H1 (cell line): ENCODE data around the gene ELAVL1. TPM values are rescaled to one million over a fixed set of nuclear protein-coding genes. Genes with fewer than 3 reads are reported as not detected.
A peak's percentile ranks its signal among the peaks of the same experiment; 100 is the strongest.

Source experiments
- CTCF ChIA-PET: fragments of 300-600 bp; sonication (Branson Sonifier 250); formaldehyde crosslinking; loops from one replicate; lab custom pipeline; 2021; ENCODE audit not compliant: partially characterized antibody; lab: Charles Lee
- POLR2A ChIA-PET: fragments of 300-600 bp; sonication (Branson Sonifier 250); formaldehyde crosslinking; loops from one replicate; lab custom pipeline; 2021; ENCODE audit warnings: inconsistent platforms; ENCODE audit not compliant: partially characterized antibody; lab: Charles Lee
- DNase-seq, 2 experiments: peaks; one replicate each; pipeline versions ENCODE4 v3.0.0 to v3.0.0-alpha.2; 2010 to 2022; ENCODE audit warnings: low spot score in 2 of 2, low read depth in 1 of 2, mixed read lengths in 1 of 2
- FAIRE-seq: peaks from 2 replicates; lab custom pipeline; 2011; peaks lifted over from hg19 to GRCh38; lab: Jason Lieb, UNC
- H2AFZ ChIP-seq: 2 replicates; pipeline ENCODE4 v1.8.1; 2012; ENCODE audit warnings: low read length, inconsistent platforms
- H2AK5ac ChIP-seq: 2 replicates; pipeline ENCODE4 v1.6.1; 2013; ENCODE audit warnings: low read depth, low read length
- H2BK120ac ChIP-seq: replicated peaks from 2 replicates; pipeline ENCODE3; 2013; ENCODE audit warnings: low read depth, low read length, inconsistent platforms
- H2BK12ac ChIP-seq: 2 replicates; pipeline ENCODE4 v1.6.1; 2013; ENCODE audit warnings: low read depth, low read length
- H2BK15ac ChIP-seq: 2 replicates; pipeline ENCODE4 v1.6.1; 2013; ENCODE audit warnings: low read length
- H2BK20ac ChIP-seq: 2 replicates; pipeline ENCODE4 v1.6.1; 2013; ENCODE audit warnings: low read length
- H2BK5ac ChIP-seq: 2 replicates; pipeline ENCODE4 v1.6.1; 2013; ENCODE audit warnings: low read depth, low read length
- H3K14ac ChIP-seq: 2 replicates; pipeline ENCODE4 v1.6.1; 2013; ENCODE audit warnings: inconsistent platforms; ENCODE audit not compliant: insufficient read length
- H3K18ac ChIP-seq: 2 replicates; pipeline ENCODE4 v1.6.1; 2013; ENCODE audit warnings: low read length; ENCODE audit errors: extremely low read depth
- H3K23ac ChIP-seq: 2 replicates; pipeline ENCODE4 v1.6.1; 2013; ENCODE audit warnings: inconsistent platforms; ENCODE audit not compliant: insufficient read length
- H3K23me2 ChIP-seq: 2 replicates; pipeline ENCODE4 v1.6.1; 2013; ENCODE audit warnings: low read depth, low read length
- H3K27ac ChIP-seq: 2 replicates; pipeline ENCODE4 v1.6.1; 2011; ENCODE audit warnings: low read depth, low read length, inconsistent platforms
- H3K27me3 ChIP-seq, 4 experiments: replicated peaks in 1 of 4; 1 replicate in 1 of 4; 2 replicates in 3 of 4; pipeline versions ENCODE4 v1.6.1 to v1.8.1; 2011 to 2013; ENCODE audit warnings: low read length in 3 of 4, mild to moderate bottlenecking in 3 of 4, inconsistent platforms in 2 of 4, mixed read lengths in 2 of 4, moderate library complexity in 1 of 4; ENCODE audit not compliant: control insufficient read depth in 3 of 4, insufficient read depth in 3 of 4; ENCODE audit errors: extremely low read depth in 1 of 4
- H3K36me3 ChIP-seq, 4 experiments: 2 replicates each; pipeline versions ENCODE4 v1.6.1 to v1.8.1; 2011 to 2013; ENCODE audit warnings: mild to moderate bottlenecking in 4 of 4, low read length in 3 of 4, moderate library complexity in 2 of 4, control low read depth in 1 of 4, inconsistent platforms in 1 of 4; ENCODE audit not compliant: insufficient read depth in 4 of 4, control insufficient read depth in 2 of 4
- H3K4ac ChIP-seq: replicated peaks from 2 replicates; pipeline ENCODE3; 2013; ENCODE audit warnings: low read length, low read depth, mixed read lengths, inconsistent platforms; ENCODE audit not compliant: insufficient read length
- H3K4me1 ChIP-seq, 4 experiments: replicated peaks in 1 of 4; 1 replicate in 1 of 4; 2 replicates in 3 of 4; pipeline versions ENCODE4 v1.6.1 to v1.8.1; 2011 to 2013; ENCODE audit warnings: low read length in 3 of 4, inconsistent platforms in 2 of 4, mixed read lengths in 1 of 4; ENCODE audit not compliant: insufficient read depth in 4 of 4, control insufficient read depth in 3 of 4
- H3K4me2 ChIP-seq, 2 experiments: 2 replicates each; pipeline versions ENCODE4 v1.6.1 to v1.8.1; 2011 to 2013; ENCODE audit warnings: low read depth in 2 of 2, low read length in 2 of 2, control low read depth in 1 of 2, inconsistent platforms in 1 of 2, mild to moderate bottlenecking in 1 of 2; ENCODE audit not compliant: insufficient read depth in 1 of 2
- H3K4me3 ChIP-seq, 4 experiments: fragments of 200-600, 300-600 bp in 1 of 4; sonication (generic), shearing (Covaris generic), sonication (Bioruptor Twin) in 1 of 4; 2 replicates each; pipeline versions ENCODE4 v1.5.1 to v1.8.1; 2011 to 2016; ENCODE audit warnings: low read length in 4 of 4, low read depth in 3 of 4, control low read depth in 2 of 4, inconsistent platforms in 2 of 4, mild to moderate bottlenecking in 2 of 4, mixed read lengths in 1 of 4, moderate library complexity in 1 of 4; ENCODE audit not compliant: insufficient read depth in 2 of 4; ENCODE audit errors: extremely low read depth in 1 of 4
- H3K56ac ChIP-seq: replicated peaks from 2 replicates; pipeline ENCODE3; 2013; ENCODE audit warnings: low read depth, mild to moderate bottlenecking, mixed read lengths, low read length, inconsistent platforms; ENCODE audit not compliant: insufficient read length
- H3K79me1 ChIP-seq: 2 replicates; pipeline ENCODE4 v1.6.1; 2013; ENCODE audit warnings: low read depth, low read length, control low read depth
- H3K79me2 ChIP-seq, 2 experiments: 2 replicates each; pipeline versions ENCODE4 v1.6.1 to v1.8.1; 2012 to 2013; ENCODE audit warnings: low read length in 2 of 2, mild to moderate bottlenecking in 2 of 2, inconsistent platforms in 1 of 2; ENCODE audit not compliant: insufficient read depth in 2 of 2, control insufficient read depth in 1 of 2
- H3K9ac ChIP-seq, 4 experiments: replicated peaks in 1 of 4; 1 replicate in 1 of 4; 2 replicates in 3 of 4; pipeline versions ENCODE4 v1.6.1 to v1.8.1; 2011 to 2013; ENCODE audit warnings: low read depth in 3 of 4, low read length in 3 of 4, control low read depth in 2 of 4, mild to moderate bottlenecking in 2 of 4, moderate library complexity in 2 of 4, inconsistent platforms in 1 of 4; ENCODE audit errors: extremely low read depth in 1 of 4
- H3K9me3 ChIP-seq, 2 experiments: 2 replicates each; pipeline versions ENCODE4 v1.6.1 to v1.8.1; 2012 to 2013; ENCODE audit warnings: mild to moderate bottlenecking in 2 of 2, moderate library complexity in 2 of 2, control low read depth in 1 of 2, inconsistent platforms in 1 of 2, low read depth in 1 of 2, low read length in 1 of 2, mixed read lengths in 1 of 2; ENCODE audit not compliant: insufficient read depth in 2 of 2
- H4K20me1 ChIP-seq, 2 experiments: replicated peaks in 1 of 2; 2 replicates each; pipeline versions ENCODE3 to v1.8.1; 2011 to 2013; ENCODE audit warnings: inconsistent platforms in 2 of 2, low read length in 2 of 2, mild to moderate bottlenecking in 1 of 2; ENCODE audit not compliant: insufficient read depth in 2 of 2, control insufficient read depth in 1 of 2
- H4K5ac ChIP-seq: 2 replicates; pipeline ENCODE4 v1.6.1; 2013; ENCODE audit warnings: low read length, low read depth, mixed read lengths, inconsistent platforms; ENCODE audit not compliant: insufficient read length
- H4K8ac ChIP-seq: 2 replicates; pipeline ENCODE4 v1.8.0; 2013; ENCODE audit warnings: mild to moderate bottlenecking, moderate library complexity, low read length, inconsistent platforms; ENCODE audit not compliant: insufficient read depth; ENCODE audit errors: extremely low read depth
- H4K91ac ChIP-seq: replicated peaks from 2 replicates; pipeline ENCODE3; 2013; ENCODE audit warnings: low read length, mixed read lengths, inconsistent platforms; ENCODE audit not compliant: insufficient read length
- CBX5 ChIP-seq: fragments of 300-800, 300-1000 bp; sonication (generic); IDR thresholded peaks from 2 replicates; pipeline ENCODE4 v1.7.1; 2016; ENCODE audit warnings: antibody characterized with exemption, low read length, low read depth
- CEBPB ChIP-seq: IDR thresholded peaks from 2 replicates; pipeline ENCODE4 v1.6.1; 2012; ENCODE audit warnings: low read depth, low read length
- CHD1 ChIP-seq: IDR thresholded peaks from 2 replicates; pipeline ENCODE4 v1.6.1; 2012; ENCODE audit warnings: low read depth, low read length, improper control_type of control experiment
- CTCF ChIP-seq, 3 experiments: IDR thresholded peaks; 1 replicate in 2 of 3; 2 replicates in 1 of 3; pipeline versions ENCODE4 v1.5.1 to v1.6.1; 2011; ENCODE audit warnings: low read length in 3 of 3, mild to moderate bottlenecking in 3 of 3, inconsistent platforms in 2 of 3, low read depth in 1 of 3, moderate library complexity in 1 of 3; ENCODE audit not compliant: insufficient read depth in 1 of 3; ENCODE audit errors: control extremely low read depth in 1 of 3
- FOSL1 ChIP-seq: IDR thresholded peaks from 2 replicates; pipeline ENCODE4 v1.6.1; 2011; ENCODE audit warnings: mild to moderate bottlenecking, low read depth, low read length, moderate library complexity; ENCODE audit not compliant: insufficient read depth
- POU5F1 ChIP-seq: IDR thresholded peaks from 2 replicates; pipeline ENCODE4 v1.6.1; 2011; ENCODE audit warnings: low read depth, mild to moderate bottlenecking, low read length, moderate library complexity
- SP1 ChIP-seq: IDR thresholded peaks from 2 replicates; pipeline ENCODE4 v1.6.1; 2011; ENCODE audit warnings: low read depth, low read length
- SUZ12 ChIP-seq: fragments of 200-600 bp; sonication (generic); IDR thresholded peaks from 2 replicates; pipeline ENCODE4 v1.6.1; 2012; ENCODE audit warnings: mild to moderate bottlenecking, inconsistent platforms, low read length, moderate library complexity, mixed read lengths
- USF2 ChIP-seq: IDR thresholded peaks from 2 replicates; pipeline ENCODE4 v1.6.1; 2011; ENCODE audit warnings: low read length, improper control_type of control experiment
- WGBS, 2 experiments: shearing (Covaris generic) in 1 of 2; methylation state at CpG; one replicate each; pipeline versions ENCODE4 v1.1.6 to v1.1.7; 2013 to 2015; ENCODE audit warnings: low lambda C conversion rate in 2 of 2, mixed read lengths in 2 of 2, inconsistent platforms in 1 of 2, low coverage in 1 of 2, missing lambda C conversion rate in 1 of 2; ENCODE audit not compliant: insufficient replicate concordance in 2 of 2, insufficient coverage in 1 of 2, insufficient read length in 1 of 2; ENCODE audit errors: extremely low coverage in 1 of 2, missing lambda C conversion rate in 1 of 2; 5-methylcytosine and 5-hydroxymethylcytosine counted together
- polyA plus RNA-seq, 7 experiments: library from polyadenylated mRNA; depleted of rRNA in 3 of 7; stranded (reverse) in 5 of 7; unstranded in 2 of 7; fragments of >200 nt in 5 of 7; fragments of 200-250 nt in 2 of 7; gene quantifications; 1 replicate in 5 of 7; 2 replicates in 1 of 7; 4 replicates in 1 of 7; pipeline versions ENCODE4 v1.2.1 to v1.2.3, GENCODE V29; 2011 to 2013; ENCODE audit warnings: missing spikeins in 2 of 7, mixed read lengths in 2 of 7
- total RNA-seq: library from RNA; stranded (reverse); fragmentation: NEBNext Ultra II Directional; extraction: Animal tissue kit (Norgen Biotek cat#: 25700); gene quantifications from 2 replicates; pipeline ENCODE4 v1.2.1, GENCODE V29; 2021

The ELAVL1 gene
- total and polyA plus RNA-seq, 2 of the 8 experiments (the other 6 are each of a cell fraction or from before 2014, with no cell fraction given) = 56.7 to 163 TPM

DNA sequence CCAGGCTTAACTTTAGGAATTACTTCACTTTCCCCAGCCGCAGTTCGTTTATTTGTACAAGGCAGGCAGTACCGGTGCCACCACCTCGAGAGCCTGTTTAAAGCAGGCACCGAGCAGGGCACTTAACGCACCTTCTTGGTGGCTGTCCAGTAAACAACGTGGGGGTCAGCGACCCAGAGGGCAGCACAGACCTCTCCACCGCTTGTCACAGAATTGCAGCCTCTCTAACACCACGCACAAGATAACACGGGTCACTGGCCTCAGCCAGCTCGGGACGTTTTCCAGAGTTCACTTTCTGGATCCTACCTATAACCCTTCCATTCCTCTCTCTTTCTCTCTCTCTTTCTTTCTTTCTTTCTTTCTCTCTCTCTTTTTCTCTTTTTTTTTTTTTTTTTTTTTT, 16.8 kb upstream of the ELAVL1 start:
- POLR2A ChIA-PET = interaction anchor here (1.7 kb wide), 1 partner anchor 118 kb away, joined by 3 read pairs; no protein-coding TSS in a partner anchor
- no peak overlapping the region for H3K9ac ChIP-seq
- no peaks in the 10 kb centered on the region for H3K79me2 ChIP-seq
- H3K56ac ChIP-seq = no peak overlapping the region
- H3K23me2 ChIP-seq = no peaks in the 10 kb centered on the region
- CTCF ChIA-PET = interaction anchor here (1.1 kb wide), 1 partner anchor 30 kb away, joined by 3 read pairs; the partner anchor contains the start of gene CCL25
- H3K79me1 ChIP-seq = no peaks in the 10 kb centered on the region
- H2AK5ac ChIP-seq = no peak overlapping the region
- H3K18ac ChIP-seq = no peak overlapping the region
- no peak overlapping the region for H3K23ac ChIP-seq
- H3K36me3 ChIP-seq = no peaks in the 10 kb centered on the region
- no peak overlapping the region for H4K5ac ChIP-seq
- DNase-seq = no peak
- WGBS, 2 experiments = 91% methylated on average over 13 of the region's 13 CpGs; no CpG with 5 or more reads in 1 of the 2 experiments
- H2BK20ac ChIP-seq = no peak overlapping the region
- H2AFZ ChIP-seq = no peak overlapping the region
- no peak overlapping the region for H3K4me3 ChIP-seq
- H2BK5ac ChIP-seq = no peak overlapping the region
- H4K8ac ChIP-seq = no peak overlapping the region
- no peak for TF ChIP-seq SP1
- no peak for TF ChIP-seq CEBPB
- no peak for TF ChIP-seq USF2
- TF ChIP-seq CTCF (IDR thresholded peaks at IDR 0.05; ENCODE audit: control extremely low read depth in 1 of 3, insufficient read depth in 1 of 3, low read depth in 1 of 3, low read length in 3 of 3) = no peak
- TF ChIP-seq SUZ12 = no peak
- TF ChIP-seq FOSL1 = no peak
- TF ChIP-seq CHD1 = no peak
- no peak for TF ChIP-seq CBX5
- no peak for TF ChIP-seq POU5F1
- no peak overlapping the region for H2BK15ac ChIP-seq
- H3K4ac ChIP-seq = no peak overlapping the region
- no peak overlapping the region for H3K27ac ChIP-seq
- H2BK12ac ChIP-seq = 0 out of 2 replicates have a peak overlapping the region, but pooled peaks have one; percentile 33
- no peaks in the 10 kb centered on the region; a peak in 1 of 7 replicates for H3K4me1 ChIP-seq
- H3K14ac ChIP-seq = no peak overlapping the region
- H4K91ac ChIP-seq = no peak overlapping the region
- H3K9me3 ChIP-seq = no peaks in the 10 kb centered on the region
- FAIRE-seq = no peak
- no peak overlapping the region for H3K4me2 ChIP-seq
- H2BK120ac ChIP-seq = no peak overlapping the region
- no peaks in the 10 kb centered on the region for H3K27me3 ChIP-seq
- H4K20me1 ChIP-seq = no peaks in the 10 kb centered on the region
